ENCODE measurements around the gene NEK6. TPM values are rescaled to one million over a fixed set of nuclear protein-coding genes. Genes with fewer than 3 reads are reported as not detected.

NEK6 gene
- total and polyA plus RNA-seq, 2 of the 8 experiments (the other 6 are each of a cell fraction or from before 2014, with no cell fraction given): 17.7 to 19.7 TPM

DNA sequence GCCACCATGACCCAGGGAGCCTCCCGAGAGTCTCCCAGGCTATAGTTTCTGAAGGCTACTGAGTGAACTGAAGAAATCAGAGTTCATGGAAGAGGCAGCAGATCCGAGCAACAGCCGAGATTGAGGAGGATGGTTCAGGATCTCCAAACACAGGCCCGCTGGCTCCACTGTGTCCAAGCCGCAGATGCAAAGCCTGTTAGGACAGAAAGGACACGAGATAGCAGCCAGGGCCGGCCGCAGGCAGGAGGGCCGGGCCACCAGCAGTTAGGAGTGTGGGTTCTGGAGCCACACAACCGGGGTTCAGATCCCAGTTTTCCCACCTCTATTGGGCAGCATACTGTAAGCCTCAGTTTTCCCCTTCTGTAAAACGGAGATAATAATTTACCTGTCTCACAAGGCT, 27.7 kb downstream of the NEK6 start:
- no peak overlapping the region for H3K4me2 ChIP-seq (ENCODE audit: insufficient read depth in 1 of 2, low read depth in 2 of 2, low read length in 2 of 2)
- H2BK20ac ChIP-seq (ENCODE audit: low read length): no peak overlapping the region
- DNase-seq (ENCODE audit: low read depth in 1 of 2, low spot score in 2 of 2): no peak
- ChIA-PET POLR2A (ENCODE audit: partially characterized antibody) (interaction anchor here (0.6 kb wide), 1 partner anchor 219 kb away, joined by 3 read pairs; no protein-coding TSS in a partner anchor), CTCF (ENCODE audit: partially characterized antibody) (interaction anchor here (1.4 kb wide), 1 partner anchor 159 kb away, joined by 4 read pairs; no protein-coding TSS in a partner anchor)
- no peak overlapping the region for H3K18ac ChIP-seq (ENCODE audit: extremely low read depth, low read length)
- WGBS, 2 experiments (ENCODE audit: extremely low coverage in 1 of 2, insufficient coverage in 1 of 2, insufficient read length in 1 of 2, insufficient replicate concordance in 2 of 2, low coverage in 1 of 2, low lambda C conversion rate in 2 of 2, missing lambda C conversion rate in 1 of 2): 90% methylated on average over 11 of the region's 11 CpGs; no CpG with 5 or more reads in 1 of the 2 experiments
- H3K4me3 ChIP-seq (ENCODE audit: extremely low read depth in 1 of 4, insufficient read depth in 2 of 4, low read depth in 3 of 4, low read length in 4 of 4): no peak overlapping the region
- no peak overlapping the region for H2BK15ac ChIP-seq (ENCODE audit: low read length)
- H3K4ac ChIP-seq (replicated peaks; ENCODE audit: insufficient read length, low read depth, low read length): no peak overlapping the region
- H3K23ac ChIP-seq (ENCODE audit: insufficient read length): no peak overlapping the region
- TF ChIP-seq BCL11A (IDR thresholded peaks at IDR 0.05; ENCODE audit: low read depth in 2 of 2, low read length in 2 of 2) (no peak), FOSL1 (IDR thresholded peaks at IDR 0.05; ENCODE audit: insufficient read depth, low read depth, low read length) (no peak), BRCA1 (IDR thresholded peaks at IDR 0.05; ENCODE audit: low read depth, low read length) (no peak), BACH1 (IDR thresholded peaks at IDR 0.05; ENCODE audit: low read length) (no peak), KDM1A (IDR thresholded peaks at IDR 0.05; ENCODE audit: borderline replicate concordance, low read length) (no peak), RNF2 (IDR thresholded peaks at IDR 0.05; ENCODE audit: borderline replicate concordance, low read depth, low read length, missing control alignments, poor library complexity, severe bottlenecking) (no peak), CBX8 (IDR thresholded peaks at IDR 0.05; ENCODE audit: borderline replicate concordance, low read depth, low read length) (no peak)
- no peaks in the 10 kb centered on the region for H3K23me2 ChIP-seq (ENCODE audit: low read depth, low read length)
- H3K36me3 ChIP-seq (ENCODE audit: control insufficient read depth in 2 of 4, insufficient read depth in 4 of 4, low read length in 3 of 4): no peaks in the 10 kb centered on the region
- no peaks in the 10 kb centered on the region; a peak in 1 of 7 replicates for H3K4me1 ChIP-seq (replicated peaks in 1 of 4; ENCODE audit: control insufficient read depth in 3 of 4, insufficient read depth in 4 of 4, low read length in 3 of 4)
- H3K27me3 ChIP-seq (replicated peaks in 1 of 4; ENCODE audit: control insufficient read depth in 3 of 4, extremely low read depth in 1 of 4, insufficient read depth in 3 of 4, low read length in 3 of 4): no peaks in the 10 kb centered on the region
- no peak overlapping the region for H4K8ac ChIP-seq (ENCODE audit: extremely low read depth, insufficient read depth, low read length)
- no peaks in the 10 kb centered on the region for H3K9me3 ChIP-seq (ENCODE audit: insufficient read depth in 2 of 2, low read depth in 1 of 2, low read length in 1 of 2)
- FAIRE-seq: no peak
- H3K79me1 ChIP-seq (ENCODE audit: low read depth, low read length): peaks cover 3% of the 10 kb centered on the region; the same call in 1 of the 2 replicates
- H3K27ac ChIP-seq (ENCODE audit: low read depth, low read length): no peak overlapping the region
- H4K91ac ChIP-seq (replicated peaks; ENCODE audit: insufficient read length, low read length): no peak overlapping the region
- no peak overlapping the region for H2AFZ ChIP-seq (ENCODE audit: low read length)
- no peak overlapping the region for H2AK5ac ChIP-seq (ENCODE audit: low read depth, low read length)
- peaks cover 0 to 9% of the 10 kb centered on the region in 2 experiments for H4K20me1 ChIP-seq (replicated peaks in 1 of 2; ENCODE audit: control insufficient read depth in 1 of 2, insufficient read depth in 2 of 2, low read length in 2 of 2)
- H3K56ac ChIP-seq (replicated peaks; ENCODE audit: insufficient read length, low read depth, low read length): no peak overlapping the region
- no peak overlapping the region for H4K5ac ChIP-seq (ENCODE audit: insufficient read length, low read depth, low read length)
- H2BK5ac ChIP-seq (ENCODE audit: low read depth, low read length): no peak overlapping the region
- no peak overlapping the region for H3K9ac ChIP-seq (replicated peaks in 1 of 4; ENCODE audit: extremely low read depth in 1 of 4, low read depth in 3 of 4, low read length in 3 of 4)
- no peak overlapping the region for H2BK12ac ChIP-seq (ENCODE audit: low read depth, low read length)
- H3K79me2 ChIP-seq (ENCODE audit: control insufficient read depth in 1 of 2, insufficient read depth in 2 of 2, low read length in 2 of 2): no peaks in the 10 kb centered on the region; a peak in 1 of 4 replicates
- no peak overlapping the region for H3K14ac ChIP-seq (ENCODE audit: insufficient read length)
- H2BK120ac ChIP-seq (replicated peaks; ENCODE audit: low read depth, low read length): no peak overlapping the region

Measured in H1 (cell line).